ENCODE results near the gene FAM221B. TPM values are rescaled to one million over a fixed set of nuclear protein-coding genes. Genes with fewer than 3 reads are reported as not detected.

FAM221B gene
- total and polyA plus RNA-seq, 2 donors, result under 0.01 to 0.05 TPM

DNA sequence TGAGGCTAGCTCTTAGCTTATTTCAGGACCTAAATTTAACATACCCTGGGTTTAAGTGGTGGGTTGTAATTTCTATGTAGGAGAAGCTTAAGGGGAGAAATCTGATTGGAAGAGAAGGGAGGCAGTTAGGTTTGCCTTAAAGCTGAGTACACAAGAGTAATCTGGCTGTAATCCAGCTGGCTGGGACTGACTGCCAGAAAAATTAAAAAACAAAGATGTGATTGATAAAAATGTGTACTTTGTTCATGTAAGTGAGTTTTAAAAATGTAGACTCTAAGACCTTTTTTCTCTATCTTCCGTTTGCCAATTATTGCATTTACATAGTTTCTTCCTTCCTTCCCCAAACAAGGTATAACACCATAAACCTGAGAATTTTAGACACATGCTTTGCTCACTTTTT, 57.0 kb downstream of the FAM221B start:
- 93% methylated on average over 1 of the region's 1 CpG for WGBS
- Histone ChIP-seq H3K9me3 (ENCODE audit: control insufficient read depth in 2 of 2, insufficient read depth in 1 of 2, low read length in 1 of 2) (no peaks in the 10 kb centered on the region), H3K36me3 (ENCODE audit: control insufficient read depth in 2 of 2, insufficient read depth in 2 of 2, low read length in 1 of 2) (no peaks in the 10 kb centered on the region), H3K4me3 (ENCODE audit: low read length in 2 of 2) (no peak overlapping the region), H3K4me1 (ENCODE audit: control insufficient read depth in 2 of 2, insufficient read depth in 2 of 2, low read length in 2 of 2) (peaks cover 0 to 4% of the 10 kb centered on the region in 2 donors), H3K27me3 (ENCODE audit: control insufficient read depth in 2 of 2, insufficient read depth in 1 of 2, low read length in 1 of 2) (no peaks in the 10 kb centered on the region), H3K27ac (ENCODE audit: low read depth in 1 of 2, low read length in 1 of 2) (no peak overlapping the region)
- DNase-seq (ENCODE audit: low read depth in 6 of 9, low spot score in 9 of 9), result no peak

DNA sequence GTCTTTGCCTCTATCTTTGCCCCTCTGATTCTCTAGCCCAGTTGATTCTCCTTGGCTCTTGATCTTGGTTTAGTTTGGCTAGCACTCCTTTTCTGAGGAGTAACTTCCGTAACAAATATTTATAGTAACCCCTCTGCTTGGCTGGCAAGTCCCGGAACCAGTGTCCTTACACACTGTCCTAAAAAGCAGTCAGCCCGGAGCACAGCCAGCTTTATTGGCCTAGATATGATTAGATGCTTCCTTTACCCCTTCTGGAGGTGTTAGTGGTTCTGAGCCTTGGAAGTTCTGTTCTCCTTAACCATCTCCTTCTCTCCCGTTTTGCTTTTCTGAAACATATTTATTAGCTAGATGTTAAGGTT, 57.5 kb downstream of the FAM221B start:
- H3K9me3 ChIP-seq (ENCODE audit: control insufficient read depth in 2 of 2, insufficient read depth in 1 of 2, low read length in 1 of 2), result no peaks in the 10 kb centered on the region
- peaks cover 0 to 4% of the 10 kb centered on the region in 2 donors for H3K4me1 ChIP-seq (ENCODE audit: control insufficient read depth in 2 of 2, insufficient read depth in 2 of 2, low read length in 2 of 2)
- DNase-seq (ENCODE audit: low read depth in 6 of 9, low spot score in 9 of 9), result no peak
- H3K4me3 ChIP-seq (ENCODE audit: low read length in 2 of 2), result no peak overlapping the region
- WGBS, result 85% methylated on average over 4 of the region's 4 CpGs
- H3K27ac ChIP-seq (ENCODE audit: low read depth in 1 of 2, low read length in 1 of 2), result no peak overlapping the region
- H3K36me3 ChIP-seq (ENCODE audit: control insufficient read depth in 2 of 2, insufficient read depth in 2 of 2, low read length in 1 of 2), result no peaks in the 10 kb centered on the region
- no peaks in the 10 kb centered on the region for H3K27me3 ChIP-seq (ENCODE audit: control insufficient read depth in 2 of 2, insufficient read depth in 1 of 2, low read length in 1 of 2)

DNA sequence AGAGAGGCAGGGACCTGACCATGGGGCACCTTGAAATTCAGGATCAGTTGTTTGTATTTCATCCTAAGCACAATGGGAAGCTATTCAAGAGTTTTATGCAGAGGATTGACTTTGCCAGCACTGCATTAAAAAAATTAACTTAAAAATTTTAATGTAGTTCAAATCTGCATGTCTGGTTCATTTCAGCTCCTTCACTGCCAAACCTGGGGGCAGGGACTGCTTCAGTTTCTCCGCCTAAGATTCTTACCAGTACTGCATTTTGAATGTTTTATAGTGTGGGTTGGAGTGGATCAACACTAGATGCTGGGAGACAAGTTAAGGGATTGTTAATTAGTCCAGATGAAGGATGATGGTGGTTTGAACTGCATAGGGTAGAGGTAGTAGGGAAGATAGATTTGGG, 58.8 kb downstream of the FAM221B start:
- Histone ChIP-seq H3K27ac (ENCODE audit: low read depth in 1 of 2, low read length in 1 of 2) (no peak overlapping the region), H3K4me1 (ENCODE audit: control insufficient read depth in 2 of 2, insufficient read depth in 2 of 2, low read length in 2 of 2) (no peaks in the 10 kb centered on the region), H3K27me3 (ENCODE audit: control insufficient read depth in 2 of 2, insufficient read depth in 1 of 2, low read length in 1 of 2) (no peaks in the 10 kb centered on the region), H3K9me3 (ENCODE audit: control insufficient read depth in 2 of 2, insufficient read depth in 1 of 2, low read length in 1 of 2) (no peaks in the 10 kb centered on the region), H3K4me3 (ENCODE audit: low read length in 2 of 2) (no peak overlapping the region), H3K36me3 (ENCODE audit: control insufficient read depth in 2 of 2, insufficient read depth in 2 of 2, low read length in 1 of 2) (no peaks in the 10 kb centered on the region)
- DNase-seq (ENCODE audit: low read depth in 6 of 9, low spot score in 9 of 9), result no peak
- 99% methylated on average over 1 of the region's 1 CpG for WGBS

DNA sequence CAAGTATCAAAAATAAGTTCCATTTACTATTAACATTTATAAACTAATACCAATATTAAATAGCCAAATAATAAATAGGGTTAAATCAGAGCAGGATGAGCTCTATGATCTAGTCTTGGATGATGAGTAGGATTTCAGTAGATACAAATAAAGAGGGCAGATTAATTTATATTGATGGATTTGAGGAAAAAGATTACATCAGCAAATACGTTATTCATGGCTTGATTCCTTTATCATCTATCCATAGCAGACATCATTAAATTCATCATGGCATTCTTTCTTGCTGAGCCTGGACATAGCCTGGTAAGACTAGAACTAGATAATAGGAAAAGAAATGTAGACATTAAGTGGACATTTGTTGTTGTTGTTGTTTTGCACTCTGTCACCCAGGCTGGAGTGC, 61.1 kb downstream of the FAM221B start:
- H3K4me1 ChIP-seq (ENCODE audit: control insufficient read depth in 2 of 2, insufficient read depth in 2 of 2, low read length in 2 of 2), result no peaks in the 10 kb centered on the region
- WGBS, result 99% methylated on average over 1 of the region's 1 CpG
- no peaks in the 10 kb centered on the region for H3K27me3 ChIP-seq (ENCODE audit: control insufficient read depth in 2 of 2, insufficient read depth in 1 of 2, low read length in 1 of 2)
- no peaks in the 10 kb centered on the region for H3K36me3 ChIP-seq (ENCODE audit: control insufficient read depth in 2 of 2, insufficient read depth in 2 of 2, low read length in 1 of 2)
- no peak for DNase-seq (ENCODE audit: low read depth in 6 of 9, low spot score in 9 of 9)
- no peak overlapping the region for H3K4me3 ChIP-seq (ENCODE audit: low read length in 2 of 2)
- H3K27ac ChIP-seq (ENCODE audit: low read depth in 1 of 2, low read length in 1 of 2), result no peak overlapping the region
- H3K9me3 ChIP-seq (ENCODE audit: control insufficient read depth in 2 of 2, insufficient read depth in 1 of 2, low read length in 1 of 2), result no peaks in the 10 kb centered on the region

DNA sequence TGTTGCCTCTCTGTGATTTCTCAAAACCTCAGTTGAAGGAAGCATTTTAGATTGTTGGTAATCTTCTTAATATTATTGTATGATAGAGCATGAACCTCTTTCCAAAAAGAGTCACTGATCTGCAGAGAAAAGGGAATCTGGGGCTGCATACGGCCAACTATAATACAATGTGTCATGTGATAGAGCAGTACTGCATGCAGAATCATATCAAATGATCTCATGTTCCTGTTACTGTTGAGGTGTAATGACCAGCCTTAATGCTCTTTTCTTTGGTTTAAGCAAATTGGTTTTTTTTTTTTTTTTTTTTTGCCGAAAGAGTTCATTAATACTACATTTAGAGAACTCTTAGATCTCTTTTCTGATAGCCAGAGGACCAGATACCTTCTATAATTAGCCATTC, 61.5 kb downstream of the FAM221B start:
- no peak for DNase-seq (ENCODE audit: low read depth in 6 of 9, low spot score in 9 of 9)
- Histone ChIP-seq H3K27ac (ENCODE audit: low read depth in 1 of 2, low read length in 1 of 2) (no peak overlapping the region), H3K4me3 (ENCODE audit: low read length in 2 of 2) (no peak overlapping the region), H3K9me3 (ENCODE audit: control insufficient read depth in 2 of 2, insufficient read depth in 1 of 2, low read length in 1 of 2) (no peaks in the 10 kb centered on the region), H3K4me1 (ENCODE audit: control insufficient read depth in 2 of 2, insufficient read depth in 2 of 2, low read length in 2 of 2) (no peaks in the 10 kb centered on the region), H3K27me3 (ENCODE audit: control insufficient read depth in 2 of 2, insufficient read depth in 1 of 2, low read length in 1 of 2) (no peaks in the 10 kb centered on the region), H3K36me3 (ENCODE audit: control insufficient read depth in 2 of 2, insufficient read depth in 2 of 2, low read length in 1 of 2) (no peaks in the 10 kb centered on the region)
- WGBS, result 97% methylated on average over 2 of the region's 2 CpGs

Other genes with a start within 250 kb of the FAM221B start
- 9.3 TPM for gene TESK1, start 223.5 kb downstream of the FAM221B start, total RNA-seq
- gene TESK1, start 223.5 kb downstream of the FAM221B start, polyA plus RNA-seq, result 32.8 TPM
- gene CD72, start 210.3 kb downstream of the FAM221B start, total RNA-seq, result 6.8 TPM
- 23.6 TPM for gene CD72, start 210.3 kb downstream of the FAM221B start, polyA plus RNA-seq
- gene SIT1, start 177.8 kb downstream of the FAM221B start, total RNA-seq, result 174 TPM
- gene SIT1, start 177.8 kb downstream of the FAM221B start, polyA plus RNA-seq, result 42.2 TPM
- 22,838 TPM for gene RMRP, start 170.7 kb downstream of the FAM221B start, total RNA-seq
- gene RMRP, start 170.7 kb downstream of the FAM221B start, polyA plus RNA-seq, result 13.0 TPM
- 25.6 TPM for gene CCDC107, start 170.4 kb downstream of the FAM221B start, total RNA-seq
- 43.2 TPM for gene CCDC107, start 170.4 kb downstream of the FAM221B start, polyA plus RNA-seq
- 3.9 TPM for gene ARHGEF39, start 163.5 kb downstream of the FAM221B start, total RNA-seq
- gene ARHGEF39, start 163.5 kb downstream of the FAM221B start, polyA plus RNA-seq, result 1.5 TPM
- gene CA9, start 154.8 kb downstream of the FAM221B start, total RNA-seq, result 1.0 TPM
- 0.50 TPM for gene CA9, start 154.8 kb downstream of the FAM221B start, polyA plus RNA-seq
- gene TPM2, start 138.8 kb downstream of the FAM221B start, total RNA-seq, result 28.6 TPM
- 475 TPM for gene TPM2, start 138.8 kb downstream of the FAM221B start, polyA plus RNA-seq
- gene TLN1, start 96.5 kb downstream of the FAM221B start, total RNA-seq, result 83.0 TPM
- gene TLN1, start 96.5 kb downstream of the FAM221B start, polyA plus RNA-seq, result 74.5 TPM
- gene CREB3, start 96.1 kb downstream of the FAM221B start, total RNA-seq, result 23.2 TPM
- 25.6 TPM for gene CREB3, start 96.1 kb downstream of the FAM221B start, polyA plus RNA-seq
- 21.7 TPM for gene GBA2, start 79.5 kb downstream of the FAM221B start, total RNA-seq
- 36.9 TPM for gene GBA2, start 79.5 kb downstream of the FAM221B start, polyA plus RNA-seq
- gene RGP1, start 79.4 kb downstream of the FAM221B start, total RNA-seq, result 7.4 TPM
- 6.5 TPM for gene RGP1, start 79.4 kb downstream of the FAM221B start, polyA plus RNA-seq
- gene MSMP, start 74.5 kb downstream of the FAM221B start, total RNA-seq, result not detected
- gene MSMP, start 74.5 kb downstream of the FAM221B start, polyA plus RNA-seq, result 0.25 TPM
- gene NPR2, start 37.1 kb downstream of the FAM221B start, total RNA-seq, result 4.3 TPM
- gene NPR2, start 37.1 kb downstream of the FAM221B start, polyA plus RNA-seq, result 9.3 TPM
- gene SPAG8, start 16.5 kb downstream of the FAM221B start, total RNA-seq, result 3.1 TPM
- gene SPAG8, start 16.5 kb downstream of the FAM221B start, polyA plus RNA-seq, result 3.4 TPM
- 68.4 TPM for gene HINT2, start 13.7 kb downstream of the FAM221B start, total RNA-seq
- 68.3 TPM for gene HINT2, start 13.7 kb downstream of the FAM221B start, polyA plus RNA-seq
- gene TMEM8B, start 496 bp upstream of the FAM221B start, total RNA-seq, result 1.5 TPM
- gene TMEM8B, start 496 bp upstream of the FAM221B start, polyA plus RNA-seq, result 11.9 TPM
- not detected for gene OR13J1, start 41.7 kb upstream of the FAM221B start, total RNA-seq
- gene OR13J1, start 41.7 kb upstream of the FAM221B start, polyA plus RNA-seq, result not detected
- gene HRCT1, start 77.5 kb upstream of the FAM221B start, total RNA-seq, result 0.14 TPM
- gene HRCT1, start 77.5 kb upstream of the FAM221B start, polyA plus RNA-seq, result 6.1 TPM
- 0.09 TPM for gene SPAAR, start 80.8 kb upstream of the FAM221B start, total RNA-seq
- 1.2 TPM for gene SPAAR, start 80.8 kb upstream of the FAM221B start, polyA plus RNA-seq
- gene OR2S2, start 129.4 kb upstream of the FAM221B start, total RNA-seq, result not detected
- 0.02 TPM for gene OR2S2, start 129.4 kb upstream of the FAM221B start, polyA plus RNA-seq
- gene RECK, start 208.2 kb upstream of the FAM221B start, total RNA-seq, result 3.3 TPM
- gene RECK, start 208.2 kb upstream of the FAM221B start, polyA plus RNA-seq, result 6.6 TPM